ENCODE measurements around the gene MFN2.

MFN2 gene

DNA sequence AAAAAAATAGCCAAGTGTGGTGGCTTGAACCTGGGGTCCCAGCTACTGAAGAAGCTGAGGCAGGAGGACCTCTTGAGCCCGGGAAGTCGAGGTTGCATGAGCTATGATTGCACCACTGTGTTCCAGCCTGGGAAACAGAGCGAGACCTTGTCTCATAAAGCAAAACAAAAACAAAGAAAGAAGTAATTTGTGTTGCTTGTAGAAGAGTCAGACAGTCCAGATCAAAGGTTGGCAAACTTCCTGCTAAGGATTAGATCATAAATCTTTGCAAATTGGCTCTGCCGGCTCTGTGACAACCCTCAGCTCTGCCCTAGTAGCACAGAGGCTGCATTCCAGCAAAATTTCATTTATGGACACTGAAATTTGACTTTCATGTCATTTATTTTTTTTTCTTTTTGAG is 19.0 kb upstream of the MFN2 start:
- Histone ChIP-seq H3K27me3 (ENCODE audit: insufficient read depth, low read length, poor library complexity) (no peaks in the 10 kb centered on the region), H4K5ac (ENCODE audit: low read length) (no peak overlapping the region), H3K79me1 (ENCODE audit: low read length) (no peaks in the 10 kb centered on the region), H3K18ac (ENCODE audit: low read length) (no peak overlapping the region), H4K8ac (ENCODE audit: low read depth, low read length) (no peak overlapping the region), H3K4ac (ENCODE audit: low read depth, low read length) (no peak overlapping the region), H3K27ac (ENCODE audit: low read depth, low read length) (no peak overlapping the region), H2BK15ac (replicated peaks; ENCODE audit: low read depth) (no peak overlapping the region), H2BK120ac (ENCODE audit: low read depth, low read length) (no peak overlapping the region), H3K4me1 (ENCODE audit: control insufficient read depth, low read depth, low read length) (no peaks in the 10 kb centered on the region), H3K56ac (ENCODE audit: low read length) (no peak overlapping the region), H3K23ac (ENCODE audit: low read length) (no peak overlapping the region), H3K79me2 (ENCODE audit: control insufficient read depth, insufficient read depth, low read length) (no peaks in the 10 kb centered on the region), H2BK5ac (ENCODE audit: low read length) (no peak overlapping the region), H3K36me3 (ENCODE audit: control insufficient read depth, insufficient read depth, low read length) (peaks cover 19% of the 10 kb centered on the region), H3K9ac (ENCODE audit: low read length) (no peak overlapping the region), H3K4me3 (ENCODE audit: low read length) (no peak overlapping the region), H2AK5ac (ENCODE audit: low read length) (no peak overlapping the region), H3K4me2 (ENCODE audit: low read length) (no peak overlapping the region)
- no CpG with 5 or more reads among the region's 4 CpGs for WGBS (ENCODE audit: extremely low coverage, insufficient coverage, low lambda C conversion rate)
- DNase-seq = no peak

- Histone ChIP-seq H3K4ac (ENCODE audit: low read depth, low read length) (no peak overlapping the region), H3K18ac (ENCODE audit: low read length) (no peak overlapping the region), H3K23ac (ENCODE audit: low read length) (no peak overlapping the region), H2BK5ac (ENCODE audit: low read length) (no peak overlapping the region), H2BK120ac (ENCODE audit: low read depth, low read length) (no peak overlapping the region), H3K27me3 (ENCODE audit: insufficient read depth, low read length, poor library complexity) (no peaks in the 10 kb centered on the region), H2AK5ac (ENCODE audit: low read length) (no peak overlapping the region), H2BK15ac (replicated peaks; ENCODE audit: low read depth) (no peak overlapping the region), H3K9ac (ENCODE audit: low read length) (no peak overlapping the region), H3K79me1 (ENCODE audit: low read length) (no peaks in the 10 kb centered on the region), H3K36me3 (ENCODE audit: control insufficient read depth, insufficient read depth, low read length) (peaks cover 15% of the 10 kb centered on the region), H3K4me2 (ENCODE audit: low read length) (no peak overlapping the region), H3K4me1 (ENCODE audit: control insufficient read depth, low read depth, low read length) (no peaks in the 10 kb centered on the region), H4K8ac (ENCODE audit: low read depth, low read length) (no peak overlapping the region), H3K79me2 (ENCODE audit: control insufficient read depth, insufficient read depth, low read length) (no peaks in the 10 kb centered on the region), H3K56ac (ENCODE audit: low read length) (no peak overlapping the region), H4K5ac (ENCODE audit: low read length) (no peak overlapping the region), H3K27ac (ENCODE audit: low read depth, low read length) (no peak overlapping the region), H3K4me3 (ENCODE audit: low read length) (no peak overlapping the region)
- DNase-seq = no peak
- WGBS (ENCODE audit: extremely low coverage, insufficient coverage, low lambda C conversion rate) = no CpG with 5 or more reads among the region's 3 CpGs
These were observed 16.6 kb upstream of the MFN2 start for GRCh38 chr1:11963622-11964021.

DNA sequence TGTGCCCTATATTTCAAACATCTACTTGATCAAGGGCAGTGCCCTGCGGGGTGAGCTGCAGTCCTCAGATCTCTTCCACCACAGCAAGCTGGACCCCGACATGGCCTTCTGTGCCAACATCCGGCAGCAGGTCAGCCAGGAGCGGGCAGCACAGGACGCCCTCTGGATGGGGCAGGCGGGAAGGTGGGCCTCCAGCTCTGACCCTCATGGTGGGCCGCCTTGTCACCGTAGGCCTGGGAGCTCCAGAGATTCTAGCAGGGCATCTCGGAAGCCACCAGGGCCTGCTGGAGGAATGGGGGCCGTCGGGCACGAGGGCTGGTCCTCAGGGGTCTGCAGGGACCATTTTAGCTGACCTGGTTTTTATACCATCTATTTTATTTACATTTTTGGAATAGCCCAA is 15.6 kb upstream of the MFN2 start:
- no peak overlapping the region for H3K4me2 ChIP-seq (ENCODE audit: low read length)
- no peak overlapping the region for H4K5ac ChIP-seq (ENCODE audit: low read length)
- no peaks in the 10 kb centered on the region for H3K79me1 ChIP-seq (ENCODE audit: low read length)
- no peak for DNase-seq
- H3K36me3 ChIP-seq (ENCODE audit: control insufficient read depth, insufficient read depth, low read length) = peaks cover 16% of the 10 kb centered on the region
- H3K23ac ChIP-seq (ENCODE audit: low read length) = no peak overlapping the region
- H4K8ac ChIP-seq (ENCODE audit: low read depth, low read length) = no peak overlapping the region
- H3K4me3 ChIP-seq (ENCODE audit: low read length) = no peak overlapping the region
- no peak overlapping the region for H3K56ac ChIP-seq (ENCODE audit: low read length)
- H3K27me3 ChIP-seq (ENCODE audit: insufficient read depth, low read length, poor library complexity) = no peaks in the 10 kb centered on the region
- H2BK5ac ChIP-seq (ENCODE audit: low read length) = no peak overlapping the region
- H2AK5ac ChIP-seq (ENCODE audit: low read length) = no peak overlapping the region
- WGBS (ENCODE audit: extremely low coverage, insufficient coverage, low lambda C conversion rate) = no CpG with 5 or more reads among the region's 12 CpGs
- no peak overlapping the region for H3K18ac ChIP-seq (ENCODE audit: low read length)
- no peak overlapping the region for H3K9ac ChIP-seq (ENCODE audit: low read length)
- no peak overlapping the region for H3K27ac ChIP-seq (ENCODE audit: low read depth, low read length)
- no peak overlapping the region for H2BK120ac ChIP-seq (ENCODE audit: low read depth, low read length)
- H3K4me1 ChIP-seq (ENCODE audit: control insufficient read depth, low read depth, low read length) = no peaks in the 10 kb centered on the region
- H2BK15ac ChIP-seq (replicated peaks; ENCODE audit: low read depth) = no peak overlapping the region
- H3K4ac ChIP-seq (ENCODE audit: low read depth, low read length) = no peak overlapping the region
- H3K79me2 ChIP-seq (ENCODE audit: control insufficient read depth, insufficient read depth, low read length) = no peaks in the 10 kb centered on the region

DNA sequence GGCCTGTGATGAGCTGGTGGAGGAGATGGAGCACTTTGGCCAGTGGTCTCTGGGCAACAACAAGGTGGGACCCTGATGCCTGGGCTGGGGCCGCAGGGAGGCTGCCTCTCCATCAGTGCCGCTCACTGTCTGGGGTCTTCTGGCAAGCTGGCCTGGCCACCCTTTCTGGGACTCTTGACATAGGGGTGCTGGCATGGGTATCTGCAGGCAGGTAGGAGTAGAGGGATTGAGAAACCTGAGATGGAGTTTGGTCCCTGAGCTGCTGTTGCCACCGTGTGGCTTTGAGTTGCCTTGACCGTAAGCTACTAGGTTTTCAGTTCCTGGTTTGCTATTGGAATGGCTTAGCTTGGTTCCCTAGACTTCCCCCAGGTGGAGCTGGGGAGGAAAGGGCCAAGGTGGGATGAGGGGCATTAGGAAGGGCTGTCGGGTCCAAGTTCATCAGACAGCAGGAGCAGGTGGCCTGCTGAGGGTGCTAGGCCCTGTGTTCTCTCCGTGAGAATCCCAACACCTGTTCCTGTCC is 13.2 kb upstream of the MFN2 start:
- Histone ChIP-seq H2BK120ac (ENCODE audit: low read depth, low read length) (no peak overlapping the region), H3K27me3 (ENCODE audit: insufficient read depth, low read length, poor library complexity) (no peaks in the 10 kb centered on the region), H2AK5ac (ENCODE audit: low read length) (no peak overlapping the region), H3K4me1 (ENCODE audit: control insufficient read depth, low read depth, low read length) (no peaks in the 10 kb centered on the region), H3K27ac (ENCODE audit: low read depth, low read length) (no peak overlapping the region), H3K79me1 (ENCODE audit: low read length) (no peaks in the 10 kb centered on the region), H3K4me3 (ENCODE audit: low read length) (no peak overlapping the region), H4K8ac (ENCODE audit: low read depth, low read length) (no peak overlapping the region), H2BK5ac (ENCODE audit: low read length) (no peak overlapping the region), H3K4ac (ENCODE audit: low read depth, low read length) (no peak overlapping the region), H3K4me2 (ENCODE audit: low read length) (no peak overlapping the region), H3K36me3 (ENCODE audit: control insufficient read depth, insufficient read depth, low read length) (peaks cover 16% of the 10 kb centered on the region), H4K5ac (ENCODE audit: low read length) (no peak overlapping the region), H3K9ac (ENCODE audit: low read length) (no peak overlapping the region), H3K56ac (ENCODE audit: low read length) (no peak overlapping the region), H3K18ac (ENCODE audit: low read length) (no peak overlapping the region), H3K79me2 (ENCODE audit: control insufficient read depth, insufficient read depth, low read length) (no peaks in the 10 kb centered on the region), H2BK15ac (replicated peaks; ENCODE audit: low read depth) (no peak overlapping the region), H3K23ac (ENCODE audit: low read length) (no peak overlapping the region)
- DNase-seq = peak; percentile 96
- no CpG with 5 or more reads among the region's 6 CpGs for WGBS (ENCODE audit: extremely low coverage, insufficient coverage, low lambda C conversion rate)

- H3K4me3 ChIP-seq (ENCODE audit: low read length) = no peak overlapping the region
- H4K8ac ChIP-seq (ENCODE audit: low read depth, low read length) = no peak overlapping the region
- H2BK15ac ChIP-seq (replicated peaks; ENCODE audit: low read depth) = no peak overlapping the region
- H3K4me2 ChIP-seq (ENCODE audit: low read length) = no peak overlapping the region
- H3K79me1 ChIP-seq (ENCODE audit: low read length) = no peaks in the 10 kb centered on the region
- no peak overlapping the region for H3K56ac ChIP-seq (ENCODE audit: low read length)
- no peak overlapping the region for H3K27ac ChIP-seq (ENCODE audit: low read depth, low read length)
- no peak overlapping the region for H2BK120ac ChIP-seq (ENCODE audit: low read depth, low read length)
- H2BK5ac ChIP-seq (ENCODE audit: low read length) = no peak overlapping the region
- no peak overlapping the region for H4K5ac ChIP-seq (ENCODE audit: low read length)
- H3K4ac ChIP-seq (ENCODE audit: low read depth, low read length) = no peak overlapping the region
- H3K36me3 ChIP-seq (ENCODE audit: control insufficient read depth, insufficient read depth, low read length) = peaks cover 8% of the 10 kb centered on the region
- no peak for DNase-seq
- H3K79me2 ChIP-seq (ENCODE audit: control insufficient read depth, insufficient read depth, low read length) = no peaks in the 10 kb centered on the region
- no peak overlapping the region for H3K9ac ChIP-seq (ENCODE audit: low read length)
- no peak overlapping the region for H2AK5ac ChIP-seq (ENCODE audit: low read length)
- no peak overlapping the region for H3K18ac ChIP-seq (ENCODE audit: low read length)
- H3K23ac ChIP-seq (ENCODE audit: low read length) = no peak overlapping the region
- no peaks in the 10 kb centered on the region for H3K4me1 ChIP-seq (ENCODE audit: control insufficient read depth, low read depth, low read length)
- WGBS (ENCODE audit: extremely low coverage, insufficient coverage, low lambda C conversion rate) = no CpG with 5 or more reads among the region's 17 CpGs
- H3K27me3 ChIP-seq (ENCODE audit: insufficient read depth, low read length, poor library complexity) = no peaks in the 10 kb centered on the region
These were observed 9.6 kb upstream of the MFN2 start for GRCh38 chr1:11970441-11971185.

DNA sequence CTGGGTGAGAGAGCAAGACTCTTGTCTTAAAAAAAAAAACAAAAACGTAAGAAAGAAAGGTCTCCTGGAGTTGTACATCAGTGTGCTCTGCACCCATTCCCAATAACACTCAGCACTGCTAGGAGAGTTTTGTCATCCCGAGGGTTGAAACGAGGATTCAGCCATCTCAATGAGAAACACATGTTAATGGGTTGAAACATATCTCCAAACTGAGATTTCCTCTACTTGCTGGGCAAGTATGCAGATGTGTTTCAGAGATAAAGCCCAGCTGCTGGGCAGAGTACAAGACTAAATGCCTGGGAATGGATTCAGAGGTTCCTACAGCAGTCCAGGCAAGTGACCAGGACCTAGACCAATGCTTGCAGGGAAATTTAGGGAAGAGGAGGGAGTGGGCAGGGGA is 2.6 kb upstream of the MFN2 start:
- Histone ChIP-seq H3K79me2 (ENCODE audit: control insufficient read depth, insufficient read depth, low read length) (peaks cover 19% of the 10 kb centered on the region), H4K5ac (ENCODE audit: low read length) (no peak overlapping the region), H3K4me1 (ENCODE audit: control insufficient read depth, low read depth, low read length) (no peaks in the 10 kb centered on the region), H3K56ac (ENCODE audit: low read length) (no peak overlapping the region), H3K4me3 (ENCODE audit: low read length) (no peak overlapping the region), H2BK120ac (ENCODE audit: low read depth, low read length) (no peak overlapping the region), H3K18ac (ENCODE audit: low read length) (no peak overlapping the region), H3K4me2 (ENCODE audit: low read length) (no peak overlapping the region), H3K9ac (ENCODE audit: low read length) (no peak overlapping the region), H3K23ac (ENCODE audit: low read length) (no peak overlapping the region), H2BK5ac (ENCODE audit: low read length) (no peak overlapping the region), H3K4ac (ENCODE audit: low read depth, low read length) (no peak overlapping the region), H2AK5ac (ENCODE audit: low read length) (no peak overlapping the region), H2BK15ac (replicated peaks; ENCODE audit: low read depth) (no peak overlapping the region), H3K27me3 (ENCODE audit: insufficient read depth, low read length, poor library complexity) (no peaks in the 10 kb centered on the region), H3K27ac (ENCODE audit: low read depth, low read length) (no peak overlapping the region), H3K79me1 (ENCODE audit: low read length) (peaks cover 13% of the 10 kb centered on the region), H4K8ac (ENCODE audit: low read depth, low read length) (no peak overlapping the region), H3K36me3 (ENCODE audit: control insufficient read depth, insufficient read depth, low read length) (peaks cover 5% of the 10 kb centered on the region)
- no peak for DNase-seq
- no CpG with 5 or more reads among the region's 3 CpGs for WGBS (ENCODE audit: extremely low coverage, insufficient coverage, low lambda C conversion rate)
